ENCODE results near the gene IRS2.

The IRS2 gene

DNA sequence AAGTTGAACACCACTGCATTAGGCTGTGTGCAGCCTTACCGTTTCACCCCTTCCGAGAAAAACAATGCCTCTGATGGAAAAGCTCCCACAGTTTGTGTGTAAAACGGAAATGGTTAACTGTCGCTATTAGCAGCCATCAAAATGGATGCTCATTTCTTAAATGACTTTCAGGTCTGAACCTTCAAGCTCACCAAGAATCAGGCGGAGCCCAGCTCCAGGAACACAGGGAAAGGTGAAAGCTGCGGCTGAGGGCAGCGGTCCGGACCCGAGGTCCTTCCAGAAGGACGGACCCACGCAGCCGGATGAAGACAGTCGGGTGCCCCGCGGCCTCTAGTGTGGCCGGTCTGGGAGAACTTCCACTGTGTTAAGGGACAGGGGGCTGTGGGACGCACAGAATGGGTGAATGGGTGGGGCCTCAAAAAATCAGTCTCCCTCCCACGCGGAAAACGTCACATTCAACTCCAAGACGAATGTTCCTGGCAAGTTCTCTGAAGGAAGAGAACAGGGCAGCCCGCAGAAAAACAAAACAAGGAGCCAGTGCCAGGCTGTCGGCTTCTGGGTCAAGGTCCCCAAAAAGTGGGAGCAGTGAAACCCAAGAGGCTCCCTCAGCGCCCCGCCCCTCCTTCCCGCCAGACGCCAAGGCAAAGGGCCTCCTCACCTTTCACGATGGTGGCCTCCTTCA, 4.9 kb downstream of the IRS2 start:
- Histone ChIP-seq H3K36me3 (ENCODE audit: control insufficient read depth, insufficient read depth, low read length) (peaks cover 13% of the 10 kb centered on the region), H3K4me1 (ENCODE audit: control insufficient read depth, insufficient read depth, low read length) (peaks cover 20% of the 10 kb centered on the region), H3K9me3 (ENCODE audit: control insufficient read depth, low read length) (no peaks in the 10 kb centered on the region), H3K27me3 (ENCODE audit: control insufficient read depth, insufficient read depth, low read length, poor library complexity, severe bottlenecking) (peaks cover 13% of the 10 kb centered on the region), H3K4me3 (ENCODE audit: insufficient read depth, low read depth, low read length) (no peak overlapping the region), H3K27ac (ENCODE audit: insufficient read depth, low read depth, low read length, poor library complexity, severe bottlenecking) (no peak overlapping the region)
- 93 to 94% methylated on average over 28 of the region's 28 CpGs for WGBS, 2 experiments

DNA sequence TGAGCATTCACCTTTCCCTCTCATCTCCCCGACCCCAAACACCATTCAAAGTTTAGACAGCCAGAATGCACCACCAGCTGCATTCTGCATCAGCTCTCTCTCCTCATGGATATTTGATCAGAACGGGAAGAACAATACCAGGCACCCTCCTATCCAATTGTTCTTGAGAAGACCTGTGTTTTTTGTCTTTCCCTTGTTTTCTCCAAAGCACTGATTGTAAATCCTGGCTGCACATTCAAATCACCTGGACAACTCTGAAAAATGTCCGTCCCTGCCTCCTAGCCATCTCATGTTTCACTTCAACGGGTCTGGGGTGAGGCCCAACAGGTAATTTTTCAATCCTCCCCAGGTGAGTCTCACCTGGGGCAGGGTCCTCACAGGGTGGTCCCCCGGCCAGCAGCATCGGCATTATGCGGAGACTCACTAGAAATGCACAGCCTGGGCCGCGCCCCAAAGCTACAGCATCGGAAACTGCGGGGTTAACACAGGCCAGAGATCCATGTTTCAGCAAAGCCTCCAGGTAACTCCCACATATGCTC, 5.5 kb downstream of the IRS2 start:
- H3K4me3 ChIP-seq (ENCODE audit: insufficient read depth, low read depth, low read length): no peak overlapping the region
- no peak overlapping the region for H3K27ac ChIP-seq (ENCODE audit: insufficient read depth, low read depth, low read length, poor library complexity, severe bottlenecking)
- peaks cover 20% of the 10 kb centered on the region for H3K4me1 ChIP-seq (ENCODE audit: control insufficient read depth, insufficient read depth, low read length)
- WGBS, 2 experiments: 79 to 83% methylated on average over 11 of the region's 11 CpGs
- H3K27me3 ChIP-seq (ENCODE audit: control insufficient read depth, insufficient read depth, low read length, poor library complexity, severe bottlenecking): peaks cover 13% of the 10 kb centered on the region
- H3K36me3 ChIP-seq (ENCODE audit: control insufficient read depth, insufficient read depth, low read length): peaks cover 13% of the 10 kb centered on the region
- H3K9me3 ChIP-seq (ENCODE audit: control insufficient read depth, low read length): no peaks in the 10 kb centered on the region

DNA sequence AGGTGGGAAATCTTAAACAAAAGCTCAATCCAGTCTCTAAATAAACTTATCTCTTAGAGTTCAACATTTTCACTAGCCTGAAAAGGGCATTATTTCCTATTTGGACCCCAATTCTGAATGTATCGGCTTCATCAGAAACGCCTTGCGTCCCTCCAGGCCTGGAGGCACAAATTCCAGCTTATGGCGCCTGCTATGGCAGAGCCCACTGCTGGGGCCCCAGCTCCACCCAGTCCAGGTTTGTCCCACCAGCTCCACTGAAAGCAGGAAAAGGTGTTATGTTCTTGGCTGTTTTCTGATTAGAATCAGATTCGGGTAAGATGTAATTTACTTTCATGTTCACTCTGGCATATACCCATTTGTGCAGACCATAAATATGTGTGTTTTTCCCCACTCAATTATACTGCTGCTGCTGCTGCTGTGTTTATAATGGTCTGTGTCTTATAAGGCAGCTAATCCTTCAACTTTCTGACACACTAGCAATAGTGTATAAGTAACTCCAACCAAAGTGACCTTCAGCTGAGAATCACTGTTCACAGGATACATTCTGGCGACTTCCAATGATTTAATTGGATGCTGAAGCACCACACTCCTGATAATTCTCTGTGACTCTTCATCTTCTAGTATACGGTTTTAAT, 6.4 kb downstream of the IRS2 start:
- Histone ChIP-seq H3K4me1 (ENCODE audit: control insufficient read depth, insufficient read depth, low read length) (peaks cover 20% of the 10 kb centered on the region), H3K9me3 (ENCODE audit: control insufficient read depth, low read length) (no peaks in the 10 kb centered on the region), H3K27ac (ENCODE audit: insufficient read depth, low read depth, low read length, poor library complexity, severe bottlenecking) (peak overlapping the region; percentile 32), H3K27me3 (ENCODE audit: control insufficient read depth, insufficient read depth, low read length, poor library complexity, severe bottlenecking) (peaks cover 10% of the 10 kb centered on the region), H3K36me3 (ENCODE audit: control insufficient read depth, insufficient read depth, low read length) (peaks cover 13% of the 10 kb centered on the region), H3K4me3 (ENCODE audit: insufficient read depth, low read depth, low read length) (no peak overlapping the region)
- WGBS, 2 experiments: 90 to 94% methylated on average over 7 of the region's 7 CpGs

DNA sequence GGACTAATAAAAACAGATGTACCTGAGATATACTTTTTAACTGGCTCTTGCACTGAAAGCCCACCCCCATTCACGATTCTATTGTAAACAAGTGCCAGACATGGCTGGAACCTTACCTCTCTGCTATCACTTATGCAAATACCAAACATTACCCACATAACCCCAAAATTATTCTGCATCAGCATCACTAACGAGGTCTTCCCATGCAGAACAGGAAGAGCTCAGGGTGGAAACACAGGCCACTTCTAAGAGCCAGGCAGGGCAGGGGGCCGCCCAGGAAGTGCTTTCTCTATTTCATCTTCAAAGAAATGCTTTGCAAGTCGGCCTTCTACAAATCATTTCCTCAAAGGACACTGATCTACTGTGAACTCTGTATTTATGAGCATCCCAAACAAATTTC, 7.3 kb downstream of the IRS2 start:
- Histone ChIP-seq H3K36me3 (ENCODE audit: control insufficient read depth, insufficient read depth, low read length) (peaks cover 13% of the 10 kb centered on the region), H3K27me3 (ENCODE audit: control insufficient read depth, insufficient read depth, low read length, poor library complexity, severe bottlenecking) (peaks cover 4% of the 10 kb centered on the region), H3K27ac (ENCODE audit: insufficient read depth, low read depth, low read length, poor library complexity, severe bottlenecking) (no peak overlapping the region), H3K9me3 (ENCODE audit: control insufficient read depth, low read length) (no peaks in the 10 kb centered on the region), H3K4me1 (ENCODE audit: control insufficient read depth, insufficient read depth, low read length) (peaks cover 20% of the 10 kb centered on the region), H3K4me3 (ENCODE audit: insufficient read depth, low read depth, low read length) (no peak overlapping the region)
- 79 to 81% methylated on average over 4 of the region's 4 CpGs for WGBS, 2 experiments

DNA sequence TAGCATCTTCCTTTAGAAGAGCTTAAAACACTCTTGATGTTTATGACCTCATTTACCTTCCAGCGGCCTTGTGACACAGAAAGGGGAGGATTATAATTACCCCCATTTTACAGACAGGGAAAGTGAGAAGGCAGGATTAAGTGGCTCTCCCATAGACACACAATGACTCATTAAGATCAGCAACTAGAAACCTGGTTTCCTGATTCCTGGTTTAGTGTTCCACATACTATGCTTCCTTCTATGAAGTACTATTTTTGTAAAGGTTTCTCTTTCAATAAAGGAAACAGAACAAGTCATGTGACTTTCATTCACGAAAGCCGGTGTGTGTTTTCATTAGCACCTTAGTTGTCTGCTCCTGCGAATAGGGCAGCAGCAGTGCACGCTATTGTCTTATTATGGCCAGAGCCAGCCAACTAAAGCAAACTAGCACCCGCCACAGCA, 8.3 kb downstream of the IRS2 start:
- Histone ChIP-seq H3K36me3 (ENCODE audit: control insufficient read depth, insufficient read depth, low read length) (peaks cover 13% of the 10 kb centered on the region), H3K4me3 (ENCODE audit: insufficient read depth, low read depth, low read length) (no peak overlapping the region), H3K4me1 (ENCODE audit: control insufficient read depth, insufficient read depth, low read length) (peaks cover 17% of the 10 kb centered on the region), H3K27ac (ENCODE audit: insufficient read depth, low read depth, low read length, poor library complexity, severe bottlenecking) (no peak overlapping the region), H3K27me3 (ENCODE audit: control insufficient read depth, insufficient read depth, low read length, poor library complexity, severe bottlenecking) (no peaks in the 10 kb centered on the region), H3K9me3 (ENCODE audit: control insufficient read depth, low read length) (no peaks in the 10 kb centered on the region)
- WGBS, 2 experiments: 69 to 76% methylated on average over 6 of the region's 6 CpGs

DNA sequence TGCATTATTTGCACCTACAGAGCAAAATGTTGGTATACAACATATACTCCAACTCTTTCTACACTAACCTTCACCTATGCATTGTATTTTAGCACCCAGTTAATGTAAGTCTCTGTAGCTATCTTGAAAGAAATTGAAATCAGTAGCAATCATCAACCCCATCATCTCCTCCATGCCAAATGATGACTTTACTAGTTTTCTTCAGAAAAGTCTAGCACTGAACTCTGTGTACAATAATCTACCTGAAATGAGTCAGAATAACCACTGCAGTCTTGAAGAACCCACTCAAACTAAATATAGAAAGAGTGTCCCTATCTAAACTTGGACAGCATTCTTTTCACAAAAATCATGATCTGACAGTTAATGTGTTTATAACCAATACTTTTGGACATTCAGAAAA, 9.8 kb downstream of the IRS2 start:
- H3K9me3 ChIP-seq (ENCODE audit: control insufficient read depth, low read length): no peaks in the 10 kb centered on the region
- H3K4me3 ChIP-seq (ENCODE audit: insufficient read depth, low read depth, low read length): no peak overlapping the region
- no peak overlapping the region for H3K27ac ChIP-seq (ENCODE audit: insufficient read depth, low read depth, low read length, poor library complexity, severe bottlenecking)
- H3K36me3 ChIP-seq (ENCODE audit: control insufficient read depth, insufficient read depth, low read length): no peaks in the 10 kb centered on the region
- peaks cover 17% of the 10 kb centered on the region for H3K4me1 ChIP-seq (ENCODE audit: control insufficient read depth, insufficient read depth, low read length)
- H3K27me3 ChIP-seq (ENCODE audit: control insufficient read depth, insufficient read depth, low read length, poor library complexity, severe bottlenecking): no peaks in the 10 kb centered on the region

DNA sequence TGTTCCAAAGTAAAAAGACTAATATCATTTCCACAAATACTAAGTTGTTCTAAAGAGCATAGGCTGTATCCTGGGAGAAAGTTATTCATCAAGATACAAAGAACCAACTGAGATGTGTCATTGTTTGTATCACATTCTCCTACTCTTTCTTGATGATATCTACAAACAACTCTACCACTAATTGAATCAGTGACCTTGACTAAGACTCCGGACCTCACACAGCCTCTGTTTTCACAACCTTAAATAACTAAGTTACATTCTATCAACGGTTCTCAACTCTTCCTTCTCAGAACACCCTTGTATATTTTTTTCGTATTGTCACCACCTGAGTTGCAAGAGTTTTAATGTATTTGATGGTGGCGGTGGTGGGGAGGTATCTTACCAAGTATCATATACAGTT, 12.6 kb downstream of the IRS2 start:
- H3K27me3 ChIP-seq (ENCODE audit: control insufficient read depth, insufficient read depth, low read length, poor library complexity, severe bottlenecking): no peaks in the 10 kb centered on the region
- H3K4me3 ChIP-seq (ENCODE audit: insufficient read depth, low read depth, low read length): no peak overlapping the region
- H3K4me1 ChIP-seq (ENCODE audit: control insufficient read depth, insufficient read depth, low read length): no peaks in the 10 kb centered on the region
- no peak overlapping the region for H3K27ac ChIP-seq (ENCODE audit: insufficient read depth, low read depth, low read length, poor library complexity, severe bottlenecking)
- WGBS, 2 experiments: 86 to 96% methylated on average over 1 to 4 of the region's 4 CpGs
- no peaks in the 10 kb centered on the region for H3K9me3 ChIP-seq (ENCODE audit: control insufficient read depth, low read length)
- H3K36me3 ChIP-seq (ENCODE audit: control insufficient read depth, insufficient read depth, low read length): no peaks in the 10 kb centered on the region

DNA sequence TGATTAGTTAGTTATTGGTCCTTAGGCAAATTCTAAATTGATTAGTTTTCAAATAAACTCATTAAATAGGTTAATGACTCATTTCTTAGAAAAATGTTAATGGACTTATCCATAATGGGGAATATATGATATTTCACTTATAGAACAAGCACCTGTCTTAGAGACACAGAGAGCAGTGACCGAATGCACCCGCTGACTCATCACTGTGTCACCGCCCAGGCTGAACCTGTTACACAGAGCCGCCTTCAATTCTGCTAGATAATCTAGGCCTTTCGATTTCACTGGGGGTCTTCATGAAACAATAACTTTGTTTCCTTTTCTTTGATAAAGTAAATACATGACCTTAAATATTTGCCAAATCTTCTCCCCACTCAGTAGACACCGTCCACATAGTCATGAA, 13.1 kb downstream of the IRS2 start:
- no peaks in the 10 kb centered on the region for H3K36me3 ChIP-seq (ENCODE audit: control insufficient read depth, insufficient read depth, low read length)
- no peak overlapping the region for H3K27ac ChIP-seq (ENCODE audit: insufficient read depth, low read depth, low read length, poor library complexity, severe bottlenecking)
- no peaks in the 10 kb centered on the region for H3K4me1 ChIP-seq (ENCODE audit: control insufficient read depth, insufficient read depth, low read length)
- H3K4me3 ChIP-seq (ENCODE audit: insufficient read depth, low read depth, low read length): no peak overlapping the region
- 93 to 96% methylated on average over 6 of the region's 6 CpGs for WGBS, 2 experiments
- H3K9me3 ChIP-seq (ENCODE audit: control insufficient read depth, low read length): no peaks in the 10 kb centered on the region
- no peaks in the 10 kb centered on the region for H3K27me3 ChIP-seq (ENCODE audit: control insufficient read depth, insufficient read depth, low read length, poor library complexity, severe bottlenecking)

DNA sequence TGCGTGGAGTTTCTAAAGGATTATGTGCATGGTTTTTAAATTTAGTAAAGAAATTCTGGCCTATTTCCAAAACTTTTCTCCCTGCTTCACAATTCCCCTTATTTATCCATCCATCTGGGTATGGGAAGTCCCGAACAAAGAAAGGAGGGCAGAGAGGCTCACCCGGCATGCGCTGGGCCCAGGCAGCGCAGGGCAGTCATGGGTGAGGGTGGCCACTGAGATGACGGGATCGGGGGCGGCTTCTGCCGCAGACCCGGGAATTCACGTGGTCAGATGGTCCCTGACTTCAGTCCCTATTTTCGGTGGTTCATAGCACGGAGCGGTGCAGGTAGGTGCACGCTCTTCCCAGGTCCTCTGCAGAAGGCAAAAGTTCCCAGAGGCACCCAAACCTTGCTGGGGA, 14.5 kb downstream of the IRS2 start:
- 92 to 93% methylated on average over 14 of the region's 15 CpGs for WGBS, 2 experiments
- Histone ChIP-seq H3K4me1 (ENCODE audit: control insufficient read depth, insufficient read depth, low read length) (no peaks in the 10 kb centered on the region), H3K4me3 (ENCODE audit: insufficient read depth, low read depth, low read length) (no peak overlapping the region), H3K9me3 (ENCODE audit: control insufficient read depth, low read length) (no peaks in the 10 kb centered on the region), H3K36me3 (ENCODE audit: control insufficient read depth, insufficient read depth, low read length) (no peaks in the 10 kb centered on the region), H3K27ac (ENCODE audit: insufficient read depth, low read depth, low read length, poor library complexity, severe bottlenecking) (no peak overlapping the region), H3K27me3 (ENCODE audit: control insufficient read depth, insufficient read depth, low read length, poor library complexity, severe bottlenecking) (no peaks in the 10 kb centered on the region)

DNA sequence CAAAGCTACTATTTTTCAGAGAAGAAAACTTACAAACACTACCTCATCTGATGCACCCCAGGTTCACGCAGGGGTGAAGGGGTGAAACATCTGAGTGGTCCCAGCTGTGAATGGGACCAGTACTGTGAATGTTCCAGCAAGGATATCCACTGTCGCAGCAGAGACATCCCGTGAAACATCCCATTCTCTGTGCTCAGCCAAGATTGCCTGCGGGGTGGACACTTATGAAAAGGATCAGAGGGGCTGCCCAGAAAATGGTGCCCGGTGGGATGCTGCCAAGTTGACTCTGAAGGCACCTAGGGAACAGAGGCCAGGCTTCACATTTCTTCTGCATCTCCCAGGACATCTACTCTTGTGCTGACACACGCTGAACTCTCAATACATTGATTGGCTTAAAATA, 15.9 kb downstream of the IRS2 start:
- Histone ChIP-seq H3K36me3 (ENCODE audit: control insufficient read depth, insufficient read depth, low read length) (no peaks in the 10 kb centered on the region), H3K27ac (ENCODE audit: insufficient read depth, low read depth, low read length, poor library complexity, severe bottlenecking) (no peak overlapping the region), H3K4me3 (ENCODE audit: insufficient read depth, low read depth, low read length) (no peak overlapping the region), H3K4me1 (ENCODE audit: control insufficient read depth, insufficient read depth, low read length) (no peaks in the 10 kb centered on the region), H3K27me3 (ENCODE audit: control insufficient read depth, insufficient read depth, low read length, poor library complexity, severe bottlenecking) (no peaks in the 10 kb centered on the region), H3K9me3 (ENCODE audit: control insufficient read depth, low read length) (no peaks in the 10 kb centered on the region)
- 95 to 99% methylated on average over 6 of the region's 6 CpGs for WGBS, 2 experiments

Data from ectodermal cell (in vitro differentiated cells).